ENCODE data around the gene NKX2-3. TPM values are rescaled to one million over a fixed set of nuclear protein-coding genes. Genes with fewer than 3 reads are reported as not detected.

NKX2-3 gene
- total RNA-seq, 1 experiment from 2014 or later, result not detected

- peaks cover 92% of the 10 kb centered on the region for H3K27me3 Mint-ChIP-seq (ENCODE audit: unreplicated experiment)
Measured at GRCh38 chr10:99536338-99537085, 3.8 kb downstream of the NKX2-3 start.

GRCh38 chr10:99537086-99537988 is 4.6 kb downstream of the NKX2-3 start:
- intact Hi-C loops (cut with micrococcal nuclease; ENCODE audit: unreplicated experiment), result no loop called here
- peak overlapping the region; percentile 46 for H3K4me3 Mint-ChIP-seq (ENCODE audit: low read depth, unreplicated experiment)
- BruUV-seq (replicated peaks), result no TSS peak
- peaks cover 5% of the 10 kb centered on the region for H3K36me3 Mint-ChIP-seq (ENCODE audit: insufficient read depth, unreplicated experiment)
- peaks cover 92% of the 10 kb centered on the region for H3K27me3 Mint-ChIP-seq (ENCODE audit: unreplicated experiment)
- no peak for TF ChIP-seq CTCF (IDR thresholded peaks at IDR 0.05; ENCODE audit: unreplicated experiment)
- no peak overlapping the region for H3K27ac Mint-ChIP-seq (ENCODE audit: unreplicated experiment)
- no peak for DNase-seq
- H3K9me3 Mint-ChIP-seq (ENCODE audit: low read depth, unreplicated experiment), result no peaks in the 10 kb centered on the region
- no peaks in the 10 kb centered on the region for H3K4me1 Mint-ChIP-seq (ENCODE audit: low read depth, unreplicated experiment)
- CTCF ChIA-PET, result no interaction called here

More at GRCh38 chr10:99536338-99537085, 3.8 kb downstream of the NKX2-3 start:
- Mint-ChIP-seq H3K4me3 (ENCODE audit: low read depth, unreplicated experiment) (peak overlapping the region; percentile 46), H3K27ac (ENCODE audit: unreplicated experiment) (no peak overlapping the region), H3K36me3 (ENCODE audit: insufficient read depth, unreplicated experiment) (peaks cover 5% of the 10 kb centered on the region), H3K4me1 (ENCODE audit: low read depth, unreplicated experiment) (no peaks in the 10 kb centered on the region), H3K9me3 (ENCODE audit: low read depth, unreplicated experiment) (no peaks in the 10 kb centered on the region)
- peak; percentile 19 for DNase-seq
- no peak for TF ChIP-seq CTCF (IDR thresholded peaks at IDR 0.05; ENCODE audit: unreplicated experiment)
- intact Hi-C loops (cut with micrococcal nuclease; ENCODE audit: unreplicated experiment), result no loop called here
- CTCF ChIA-PET, result interaction anchor here (0.6 kb wide), 1 partner anchor 420 kb away, joined by 6 read pairs; no protein-coding TSS in a partner anchor
- BruUV-seq (replicated peaks), result no TSS peak

GRCh38 chr10:99537989-99538917 is 5.5 kb downstream of the NKX2-3 start:
- H3K27ac Mint-ChIP-seq (ENCODE audit: unreplicated experiment), result no peak overlapping the region
- peaks cover 92% of the 10 kb centered on the region for H3K27me3 Mint-ChIP-seq (ENCODE audit: unreplicated experiment)
- no TSS peak for BruUV-seq (replicated peaks)
- CTCF ChIA-PET, result no interaction called here
- no peaks in the 10 kb centered on the region for H3K4me1 Mint-ChIP-seq (ENCODE audit: low read depth, unreplicated experiment)
- H3K9me3 Mint-ChIP-seq (ENCODE audit: low read depth, unreplicated experiment), result no peaks in the 10 kb centered on the region
- TF ChIP-seq CTCF (IDR thresholded peaks at IDR 0.05; ENCODE audit: unreplicated experiment), result no peak
- DNase-seq, result no peak
- intact Hi-C loops (cut with micrococcal nuclease; ENCODE audit: unreplicated experiment), result no loop called here
- H3K4me3 Mint-ChIP-seq (ENCODE audit: low read depth, unreplicated experiment), result no peak overlapping the region
- peaks cover 5% of the 10 kb centered on the region for H3K36me3 Mint-ChIP-seq (ENCODE audit: insufficient read depth, unreplicated experiment)

- no peaks in the 10 kb centered on the region for H3K9me3 Mint-ChIP-seq (ENCODE audit: low read depth, unreplicated experiment)
- CTCF ChIA-PET, result no interaction called here
- peaks cover 5% of the 10 kb centered on the region for H3K36me3 Mint-ChIP-seq (ENCODE audit: insufficient read depth, unreplicated experiment)
- peaks cover 86% of the 10 kb centered on the region for H3K27me3 Mint-ChIP-seq (ENCODE audit: unreplicated experiment)
- no peaks in the 10 kb centered on the region for H3K4me1 Mint-ChIP-seq (ENCODE audit: low read depth, unreplicated experiment)
- H3K27ac Mint-ChIP-seq (ENCODE audit: unreplicated experiment), result no peak overlapping the region
- BruUV-seq (replicated peaks), result no TSS peak
- no peak for TF ChIP-seq CTCF (IDR thresholded peaks at IDR 0.05; ENCODE audit: unreplicated experiment)
- DNase-seq, result no peak
- intact Hi-C loops (cut with micrococcal nuclease; ENCODE audit: unreplicated experiment), result no loop called here
- H3K4me3 Mint-ChIP-seq (ENCODE audit: low read depth, unreplicated experiment), result no peak overlapping the region
Measured at GRCh38 chr10:99539120-99539519, 6.4 kb downstream of the NKX2-3 start.
